Body of pancreas (tissue), 4 donors: ENCODE measurements around the gene VIPR1.

Experiments
- POLR2A ChIP-seq, 3 donors: fragments of 450-650 bp; IDR thresholded peaks; one replicate each; pipeline ENCODE4 v1.6.1; 2016; ENCODE audit warnings: antibody characterized with exemption in 3 of 3, mild to moderate bottlenecking in 2 of 3
- TF ChIP-seq, protein P1 (sequence below), 7 experiments: fragments of 450-650 bp in 4 of 7; fragments of 200-600 bp in 3 of 7; sonication (generic) in 3 of 7; IDR thresholded peaks; one replicate each; pipeline ENCODE4 v1.5.1; 2016 to 2019; ENCODE audit warnings: antibody characterized with exemption in 7 of 7

DNA sequence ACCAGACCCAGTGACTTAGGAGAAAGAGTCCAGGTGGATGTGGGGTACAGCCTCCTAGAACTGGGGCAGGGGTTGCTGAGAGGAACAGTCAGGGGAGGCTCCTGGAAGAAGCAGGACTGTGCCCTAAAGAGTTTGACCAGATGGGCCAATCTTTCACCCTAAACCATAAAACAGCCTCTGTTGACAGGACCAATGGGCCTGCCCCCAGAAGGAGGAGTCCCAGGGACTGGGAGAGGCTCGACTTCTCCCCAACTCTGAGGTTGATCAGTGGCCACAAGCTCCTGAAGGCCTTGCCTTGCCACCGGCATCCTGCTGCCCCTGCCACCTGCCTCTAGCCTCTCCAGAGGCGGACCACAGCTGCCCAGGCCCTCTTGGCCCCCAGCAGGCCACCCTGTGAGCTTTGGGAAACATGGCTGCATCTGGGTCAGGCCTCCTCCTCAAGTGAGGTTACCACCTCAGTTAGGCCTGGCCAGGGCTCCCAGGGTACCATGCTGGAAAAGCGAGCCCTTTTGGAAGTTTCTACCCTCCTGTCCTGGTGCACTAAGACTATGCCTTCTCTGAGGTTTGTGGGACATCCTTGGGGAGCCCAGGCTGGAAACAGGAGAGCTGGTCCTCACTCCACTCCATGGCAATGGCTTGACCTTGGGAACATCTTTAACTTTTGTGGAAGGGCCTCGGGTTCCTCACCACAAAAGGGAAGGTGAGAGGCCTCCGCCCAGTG, 2.8 kb downstream of the VIPR1 start:
- TF ChIP-seq, protein P1, sequence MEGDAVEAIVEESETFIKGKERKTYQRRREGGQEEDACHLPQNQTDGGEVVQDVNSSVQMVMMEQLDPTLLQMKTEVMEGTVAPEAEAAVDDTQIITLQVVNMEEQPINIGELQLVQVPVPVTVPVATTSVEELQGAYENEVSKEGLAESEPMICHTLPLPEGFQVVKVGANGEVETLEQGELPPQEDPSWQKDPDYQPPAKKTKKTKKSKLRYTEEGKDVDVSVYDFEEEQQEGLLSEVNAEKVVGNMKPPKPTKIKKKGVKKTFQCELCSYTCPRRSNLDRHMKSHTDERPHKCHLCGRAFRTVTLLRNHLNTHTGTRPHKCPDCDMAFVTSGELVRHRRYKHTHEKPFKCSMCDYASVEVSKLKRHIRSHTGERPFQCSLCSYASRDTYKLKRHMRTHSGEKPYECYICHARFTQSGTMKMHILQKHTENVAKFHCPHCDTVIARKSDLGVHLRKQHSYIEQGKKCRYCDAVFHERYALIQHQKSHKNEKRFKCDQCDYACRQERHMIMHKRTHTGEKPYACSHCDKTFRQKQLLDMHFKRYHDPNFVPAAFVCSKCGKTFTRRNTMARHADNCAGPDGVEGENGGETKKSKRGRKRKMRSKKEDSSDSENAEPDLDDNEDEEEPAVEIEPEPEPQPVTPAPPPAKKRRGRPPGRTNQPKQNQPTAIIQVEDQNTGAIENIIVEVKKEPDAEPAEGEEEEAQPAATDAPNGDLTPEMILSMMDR (IDR thresholded peaks at IDR 0.05) = no peak
- TF ChIP-seq POLR2A (IDR thresholded peaks at IDR 0.05) = no peak
